B cell (primary cell): Measurements from ENCODE around the gene RP9. TPM values are rescaled to one million over a fixed set of nuclear protein-coding genes. Genes with fewer than 3 reads are reported as not detected.

Experiments used
- ATAC-seq: fragments of 200-7000 bp; cut with Tn5 transposase; one replicate; pipeline ENCODE4 v1.10.0; 2021; ENCODE audit warnings: low read depth, mild to moderate bottlenecking, moderate number of reproducible peaks, moderate library complexity
- CTCF ChIA-PET: fragments of 350-600 bp; sonication (Branson Sonifier 250); formaldehyde crosslinking; loops from one replicate; lab custom pipeline; 2021; ENCODE audit warnings: antibody characterized with exemption, inconsistent platforms; lab: Charles Lee
- POLR2A ChIA-PET: fragments of 350-600 bp; sonication (Branson Sonifier 250); formaldehyde crosslinking; loops from one replicate; lab custom pipeline; 2021; ENCODE audit warnings: antibody characterized with exemption; lab: Charles Lee
- DNase-seq: peaks from one replicate; pipeline ENCODE4 v3.0.0; 2013
- H2AFZ ChIP-seq: 2 replicates; pipeline ENCODE4 v1.6.1; 2012; ENCODE audit warnings: mild to moderate bottlenecking, low read depth, low read length; ENCODE audit not compliant: insufficient read depth, poor library complexity, severe bottlenecking
- H3K27ac ChIP-seq, 2 donors: 1 replicate in 1 of 2; 2 replicates in 1 of 2; pipeline ENCODE4 v1.5.1; 2012 to 2013; ENCODE audit warnings: low read length in 2 of 2, mild to moderate bottlenecking in 2 of 2, moderate library complexity in 1 of 2
- H3K27me3 ChIP-seq, 4 experiments: fragments of 200-600 bp in 1 of 4; sonication (generic) in 1 of 4; replicated peaks in 1 of 4; 1 replicate in 2 of 4; 2 replicates in 2 of 4; pipeline versions ENCODE4 v1.6.1 to v1.7.0; 2013 to 2016; ENCODE audit warnings: low read length in 3 of 4, mild to moderate bottlenecking in 2 of 4, mixed read lengths in 1 of 4, moderate library complexity in 1 of 4; ENCODE audit not compliant: insufficient read depth in 4 of 4, control insufficient read depth in 3 of 4; ENCODE audit errors: control extremely low read depth in 1 of 4
- H3K36me3 ChIP-seq, 2 experiments: replicated peaks in 1 of 2; 1 replicate in 1 of 2; 2 replicates in 1 of 2; pipeline versions ENCODE4 v1.6.1 to v1.7.1; 2013; ENCODE audit warnings: low read length in 1 of 2; ENCODE audit not compliant: insufficient read depth in 2 of 2, control insufficient read depth in 1 of 2; ENCODE audit errors: control extremely low read depth in 1 of 2, extremely low read depth in 1 of 2
- H3K4me1 ChIP-seq, 2 donors: fragments of 200-600 bp in 1 of 2; sonication (generic) in 1 of 2; 1 replicate in 1 of 2; 2 replicates in 1 of 2; pipeline versions ENCODE4 v1.5.1 to v1.6.1; 2013 to 2017; ENCODE audit warnings: low read length in 2 of 2; ENCODE audit not compliant: control insufficient read depth in 2 of 2, insufficient read depth in 2 of 2
- H3K4me2 ChIP-seq: replicated peaks from 2 replicates; pipeline ENCODE3; 2012; ENCODE audit warnings: mild to moderate bottlenecking, low read depth, low read length; ENCODE audit not compliant: poor library complexity, severe bottlenecking
- H3K4me3 ChIP-seq, 5 experiments: fragments of 200-600 bp in 1 of 5; sonication (generic) in 1 of 5; 1 replicate in 3 of 5; 2 replicates in 2 of 5; pipeline versions ENCODE4 v1.5.1 to v1.7.0; 2011 to 2016; ENCODE audit warnings: low read length in 4 of 5, mild to moderate bottlenecking in 4 of 5, low read depth in 2 of 5, control low read depth in 1 of 5, moderate library complexity in 1 of 5; ENCODE audit not compliant: insufficient read depth in 1 of 5; ENCODE audit errors: control extremely low read depth in 1 of 5, extremely low read depth in 1 of 5
- H3K79me2 ChIP-seq: fragments of 200-600 bp; sonication (generic); one replicate; pipeline ENCODE4 v1.6.0; 2016; ENCODE audit warnings: low read length; ENCODE audit not compliant: control insufficient read depth, insufficient read depth
- H3K9ac ChIP-seq: fragments of 200-600 bp; sonication (generic); 2 replicates; pipeline ENCODE4 v1.6.1; 2017; ENCODE audit warnings: mild to moderate bottlenecking, low read length, moderate library complexity
- H3K9me3 ChIP-seq, 3 donors: one replicate each; pipeline versions ENCODE4 v1.6.1 to v1.7.1; 2013; ENCODE audit warnings: low read length in 2 of 3; ENCODE audit not compliant: control insufficient read depth in 2 of 3, insufficient read depth in 1 of 3; ENCODE audit errors: control extremely low read depth in 1 of 3
- H4K20me1 ChIP-seq: 2 replicates; pipeline ENCODE4 v1.6.0; 2012; ENCODE audit warnings: mild to moderate bottlenecking, low read length; ENCODE audit not compliant: insufficient read depth, control insufficient read depth, poor library complexity, severe bottlenecking
- H3K27ac Mint-ChIP-seq: one replicate; pipeline ENCODE4 v1.8.0; 2021; ENCODE audit warnings: mixed read lengths
- H3K27me3 Mint-ChIP-seq: one replicate; pipeline ENCODE4 v1.8.0; 2021; ENCODE audit warnings: mixed read lengths
- H3K4me1 Mint-ChIP-seq: one replicate; pipeline ENCODE4 v1.8.0; 2021; ENCODE audit warnings: mixed read lengths
- H3K4me3 Mint-ChIP-seq: one replicate; pipeline ENCODE4 v1.8.0; 2021; ENCODE audit warnings: mixed read lengths
- H3K9me3 Mint-ChIP-seq: one replicate; pipeline ENCODE4 v1.8.0; 2022; ENCODE audit warnings: mixed read lengths; ENCODE audit not compliant: insufficient read depth
- EZH2 ChIP-seq: IDR thresholded peaks from 2 replicates; pipeline ENCODE4 v1.6.1; 2012; ENCODE audit warnings: borderline replicate concordance, low read depth, mild to moderate bottlenecking, moderate library complexity, low read length; ENCODE audit not compliant: insufficient read depth, poor library complexity, severe bottlenecking
- WGBS: methylation state at CpG from one replicate; pipeline ENCODE4 v1.1.5; 2013; ENCODE audit warnings: missing lambda C conversion rate; ENCODE audit not compliant: insufficient coverage; 5-methylcytosine and 5-hydroxymethylcytosine counted together
- intact Hi-C: fragments of 100-400 bp; cut with micrococcal nuclease; formaldehyde crosslinking; loops from one replicate; pipeline ENCODE4 v1.10.0; 2022
- polyA plus RNA-seq: library from polyadenylated mRNA; depleted of rRNA; stranded (reverse); fragments of >200 nt; gene quantifications from 2 replicates; pipeline ENCODE4 v1.2.3, GENCODE V29; 2012
- total RNA-seq, 2 donors: library from RNA; stranded (reverse); fragments of 120-200 nt in 1 of 2; gene quantifications; 1 replicate in 1 of 2; 2 replicates in 1 of 2; pipeline versions ENCODE4 v1.2.3 to v1.2.4, GENCODE V29; 2013 to 2022
- TF ChIP-seq, protein P1 (sequence below): fragments of 200-600 bp; IDR thresholded peaks from one replicate; pipeline ENCODE4 v1.8.0; 2022; ENCODE audit warnings: antibody characterized with exemption, mild to moderate bottlenecking

Gene RP9
- total and polyA plus RNA-seq, 2 donors (not counting 1 experiment from before 2014, with no cell fraction given): 23.0 to 69.4 TPM

DNA sequence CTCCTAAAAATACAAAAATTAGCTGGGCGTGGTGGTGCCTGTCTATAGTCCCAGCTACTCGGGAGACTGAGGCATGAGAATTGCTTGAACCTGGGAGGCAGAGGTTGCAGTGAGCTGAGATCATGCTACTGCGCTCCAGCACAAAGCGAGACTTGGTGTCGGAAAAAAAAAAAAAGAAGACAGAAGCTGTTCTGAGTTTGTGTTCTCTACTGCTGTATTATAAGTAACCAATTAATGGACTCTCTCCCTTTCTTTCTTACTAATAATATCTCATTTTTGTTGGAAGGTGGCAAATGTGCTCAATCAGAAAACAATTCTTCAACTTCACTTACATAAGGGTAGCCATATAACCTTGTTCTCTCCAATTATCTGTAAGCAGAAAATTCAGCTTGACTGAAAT lies 54.0 kb downstream of the RP9 start:
- peaks cover 58% of the 10 kb centered on the region for H4K20me1 ChIP-seq
- peaks cover 66% of the 10 kb centered on the region for H3K4me1 Mint-ChIP-seq
- peaks cover 33 to 40% of the 10 kb centered on the region in 2 donors for H3K4me1 ChIP-seq
- H3K4me2 ChIP-seq: no peak overlapping the region
- H3K9me3 ChIP-seq: no peaks in the 10 kb centered on the region
- WGBS: 100% methylated on average over 1 of the region's 5 CpGs
- H3K27ac ChIP-seq: peak overlapping the region in 1 of 2 donors; percentile 59
- H3K9ac ChIP-seq: no peak overlapping the region
- H3K36me3 ChIP-seq: peaks cover 0 to 13% of the 10 kb centered on the region in 2 experiments
- ChIA-PET CTCF (interaction anchor here (0.9 to 4.4 kb wide), 4 partner anchors 8 to 254 kb away, joined by 3 to 19 read pairs (median 12); partner anchors contain the start of genes NT5C3A and RP9), POLR2A (no interaction called here)
- H3K4me3 ChIP-seq: no peak overlapping the region
- intact Hi-C loops: loop anchor here (2.0 to 10.0 kb wide), 2 partner anchors 14 to 360 kb away; no protein-coding TSS in a partner anchor
- DNase-seq (no peak), ATAC-seq (no peak)
- TF ChIP-seq, protein P1, sequence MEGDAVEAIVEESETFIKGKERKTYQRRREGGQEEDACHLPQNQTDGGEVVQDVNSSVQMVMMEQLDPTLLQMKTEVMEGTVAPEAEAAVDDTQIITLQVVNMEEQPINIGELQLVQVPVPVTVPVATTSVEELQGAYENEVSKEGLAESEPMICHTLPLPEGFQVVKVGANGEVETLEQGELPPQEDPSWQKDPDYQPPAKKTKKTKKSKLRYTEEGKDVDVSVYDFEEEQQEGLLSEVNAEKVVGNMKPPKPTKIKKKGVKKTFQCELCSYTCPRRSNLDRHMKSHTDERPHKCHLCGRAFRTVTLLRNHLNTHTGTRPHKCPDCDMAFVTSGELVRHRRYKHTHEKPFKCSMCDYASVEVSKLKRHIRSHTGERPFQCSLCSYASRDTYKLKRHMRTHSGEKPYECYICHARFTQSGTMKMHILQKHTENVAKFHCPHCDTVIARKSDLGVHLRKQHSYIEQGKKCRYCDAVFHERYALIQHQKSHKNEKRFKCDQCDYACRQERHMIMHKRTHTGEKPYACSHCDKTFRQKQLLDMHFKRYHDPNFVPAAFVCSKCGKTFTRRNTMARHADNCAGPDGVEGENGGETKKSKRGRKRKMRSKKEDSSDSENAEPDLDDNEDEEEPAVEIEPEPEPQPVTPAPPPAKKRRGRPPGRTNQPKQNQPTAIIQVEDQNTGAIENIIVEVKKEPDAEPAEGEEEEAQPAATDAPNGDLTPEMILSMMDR: no peak
- no peak for TF ChIP-seq EZH2
- H3K4me3 Mint-ChIP-seq: no peak overlapping the region
- no peaks in the 10 kb centered on the region for H3K27me3 Mint-ChIP-seq
- H3K27me3 ChIP-seq: no peaks in the 10 kb centered on the region
- peaks cover 94% of the 10 kb centered on the region for H3K79me2 ChIP-seq
- no peaks in the 10 kb centered on the region for H3K9me3 Mint-ChIP-seq
- H3K27ac Mint-ChIP-seq: no peak overlapping the region
- H2AFZ ChIP-seq: no peak overlapping the region

DNA sequence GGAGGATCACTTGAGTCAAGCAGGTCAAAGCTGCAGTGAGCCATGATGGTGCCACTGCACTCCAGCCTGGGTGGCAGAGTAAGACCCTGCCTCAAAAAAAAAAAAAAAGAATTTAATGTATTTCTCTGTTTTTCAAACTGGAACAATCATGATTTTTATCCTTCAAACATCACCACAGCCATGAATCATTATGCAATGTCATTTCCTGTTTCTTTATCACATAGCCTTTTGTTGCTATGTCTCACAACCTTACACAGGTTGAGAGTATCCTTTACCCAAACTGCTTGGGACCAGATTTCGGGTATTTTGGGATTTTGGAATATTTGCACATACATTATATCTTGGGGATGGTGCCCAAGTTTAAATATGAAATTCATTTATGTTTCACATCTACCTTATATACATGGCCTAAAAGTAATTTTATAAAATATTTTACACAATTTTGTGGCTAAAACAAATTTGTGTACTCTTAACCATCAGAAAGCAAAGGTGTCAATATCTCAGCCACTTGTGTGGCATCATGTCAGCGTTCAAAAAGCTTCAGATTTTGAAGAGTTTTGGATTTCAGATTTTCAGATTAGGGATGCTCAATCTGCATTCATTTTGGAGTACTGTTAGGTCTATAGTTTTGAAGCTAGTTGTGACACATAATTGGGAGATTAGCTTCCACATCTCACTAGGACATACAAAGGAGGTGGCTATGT lies 54.8 kb downstream of the RP9 start:
- intact Hi-C loops: loop anchor here (2.0 to 10.0 kb wide), 3 partner anchors 14 to 360 kb away; no protein-coding TSS in a partner anchor
- ChIA-PET POLR2A (interaction anchor here (0.8 kb wide), 1 partner anchor 15 kb away, joined by 8 read pairs; no protein-coding TSS in a partner anchor), CTCF (interaction anchor here (0.7 to 4.4 kb wide), 7 partner anchors 9 to 253 kb away, joined by 3 to 19 read pairs (median 10); partner anchors contain the start of genes NT5C3A and RP9)
- Mint-ChIP-seq H3K27ac (peak overlapping the region; percentile 29), H3K4me1 (peaks cover 64% of the 10 kb centered on the region), H3K27me3 (no peaks in the 10 kb centered on the region), H3K9me3 (no peaks in the 10 kb centered on the region), H3K4me3 (no peak overlapping the region)
- H3K4me1 ChIP-seq: peaks cover 32 to 43% of the 10 kb centered on the region in 2 donors
- H3K79me2 ChIP-seq: peaks cover 94% of the 10 kb centered on the region
- no peak overlapping the region for H3K4me2 ChIP-seq
- no peaks in the 10 kb centered on the region for H3K9me3 ChIP-seq
- peaks cover 55% of the 10 kb centered on the region for H4K20me1 ChIP-seq
- peak overlapping the region in 1 of 2 donors; percentile 83 for H3K27ac ChIP-seq
- WGBS: no CpG with 5 or more reads among the region's 2 CpGs
- H3K4me3 ChIP-seq: no peak overlapping the region
- no peak for DNase-seq
- H3K36me3 ChIP-seq: peaks cover 0 to 7% of the 10 kb centered on the region in 2 experiments
- H2AFZ ChIP-seq: no peak overlapping the region
- TF ChIP-seq, protein P1: no peak
- no peak for TF ChIP-seq EZH2
- no peaks in the 10 kb centered on the region for H3K27me3 ChIP-seq
- H3K9ac ChIP-seq: no peak overlapping the region
- no peak for ATAC-seq
